GM12801 (cell line): ENCODE data around the gene ITFG1.

Experiments used
- CTCF ChIP-seq: IDR thresholded peaks from one replicate; pipeline ENCODE4 v1.5.1; 2011; ENCODE audit warnings: control low read depth; ENCODE audit not compliant: insufficient read length; ENCODE audit errors: extremely low read depth

Gene ITFG1

GRCh38 chr16:47142486-47142820 is 318.4 kb downstream of the ITFG1 start:
- TF ChIP-seq CTCF: no peak

GRCh38 chr16:47141773-47142485 is 318.9 kb downstream of the ITFG1 start:
- TF ChIP-seq CTCF: peak; percentile 4

- no peak for TF ChIP-seq CTCF
Observed at GRCh38 chr16:47140686-47141085, 320.2 kb downstream of the ITFG1 start.

- no peak for TF ChIP-seq CTCF
Observed at GRCh38 chr16:47139561-47140185, 321.2 kb downstream of the ITFG1 start.

- no peak for TF ChIP-seq CTCF
Observed at GRCh38 chr16:47136099-47136842, 324.6 kb downstream of the ITFG1 start.

- no peak for TF ChIP-seq CTCF
Observed at GRCh38 chr16:47134550-47134949, 326.3 kb downstream of the ITFG1 start.

- no peak for TF ChIP-seq CTCF
Observed at GRCh38 chr16:47132308-47132707, 328.6 kb downstream of the ITFG1 start.
